ENCODE results near the gene ST8SIA2.

Gene ST8SIA2, protein sequence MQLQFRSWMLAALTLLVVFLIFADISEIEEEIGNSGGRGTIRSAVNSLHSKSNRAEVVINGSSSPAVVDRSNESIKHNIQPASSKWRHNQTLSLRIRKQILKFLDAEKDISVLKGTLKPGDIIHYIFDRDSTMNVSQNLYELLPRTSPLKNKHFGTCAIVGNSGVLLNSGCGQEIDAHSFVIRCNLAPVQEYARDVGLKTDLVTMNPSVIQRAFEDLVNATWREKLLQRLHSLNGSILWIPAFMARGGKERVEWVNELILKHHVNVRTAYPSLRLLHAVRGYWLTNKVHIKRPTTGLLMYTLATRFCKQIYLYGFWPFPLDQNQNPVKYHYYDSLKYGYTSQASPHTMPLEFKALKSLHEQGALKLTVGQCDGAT

DNA sequence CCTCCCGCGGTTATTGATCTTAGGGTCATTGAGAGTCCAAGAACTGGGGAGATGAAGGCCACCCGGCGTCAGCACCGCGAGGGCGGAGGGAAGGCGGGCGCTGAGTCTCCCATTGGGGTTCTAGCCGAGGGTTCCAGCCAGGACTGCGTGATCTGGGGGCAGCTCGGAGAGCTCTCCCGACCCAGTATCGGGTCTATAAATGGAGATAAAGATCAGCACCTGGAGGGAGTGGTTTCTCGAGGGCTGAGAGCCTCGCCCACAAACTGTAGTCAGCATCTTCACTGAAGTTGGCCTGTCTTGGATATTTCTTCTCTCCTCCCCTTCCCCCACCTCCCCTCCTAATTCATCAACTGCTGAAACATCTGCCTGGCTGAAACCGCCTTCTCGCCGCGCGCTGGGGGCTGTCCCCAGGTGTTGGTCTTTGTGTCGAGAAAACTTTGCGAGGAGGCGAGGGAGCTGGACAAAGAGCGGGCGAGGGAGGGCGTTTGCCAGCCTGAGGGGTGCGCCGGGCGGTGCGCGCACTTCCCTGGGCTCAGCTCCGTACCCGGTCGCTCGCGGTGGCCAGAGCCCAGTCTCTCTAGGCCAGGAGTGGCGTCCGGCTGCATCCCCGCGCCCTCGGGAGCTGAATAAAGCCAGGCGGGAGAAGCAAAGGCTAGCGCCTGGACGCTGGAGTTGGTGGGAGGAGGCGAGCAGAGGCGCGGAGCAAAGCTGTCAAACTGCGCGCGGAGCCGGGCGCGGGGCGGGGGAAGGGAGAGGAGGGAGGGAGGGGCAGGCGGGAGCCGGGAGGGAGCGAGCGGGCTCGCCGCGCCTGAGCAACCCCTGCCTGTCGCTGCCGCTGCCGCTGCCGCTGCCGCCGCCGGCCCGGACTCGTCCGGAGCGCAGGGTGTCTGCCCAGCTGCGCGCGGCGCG lies at the start of gene ST8SIA2:
TSS of gene ST8SIA2 (plus strand) at position 811 of the 909 bp plus-strand sequence. CDS start 184 bp downstream, outside the sequence.
- in situ Hi-C loops (cut with HindIII; ENCODE audit: low sequenced_read_pairs), result loop anchor here (5.0 kb wide), 1 partner anchor 51 kb away; no protein-coding TSS in a partner anchor

DNA sequence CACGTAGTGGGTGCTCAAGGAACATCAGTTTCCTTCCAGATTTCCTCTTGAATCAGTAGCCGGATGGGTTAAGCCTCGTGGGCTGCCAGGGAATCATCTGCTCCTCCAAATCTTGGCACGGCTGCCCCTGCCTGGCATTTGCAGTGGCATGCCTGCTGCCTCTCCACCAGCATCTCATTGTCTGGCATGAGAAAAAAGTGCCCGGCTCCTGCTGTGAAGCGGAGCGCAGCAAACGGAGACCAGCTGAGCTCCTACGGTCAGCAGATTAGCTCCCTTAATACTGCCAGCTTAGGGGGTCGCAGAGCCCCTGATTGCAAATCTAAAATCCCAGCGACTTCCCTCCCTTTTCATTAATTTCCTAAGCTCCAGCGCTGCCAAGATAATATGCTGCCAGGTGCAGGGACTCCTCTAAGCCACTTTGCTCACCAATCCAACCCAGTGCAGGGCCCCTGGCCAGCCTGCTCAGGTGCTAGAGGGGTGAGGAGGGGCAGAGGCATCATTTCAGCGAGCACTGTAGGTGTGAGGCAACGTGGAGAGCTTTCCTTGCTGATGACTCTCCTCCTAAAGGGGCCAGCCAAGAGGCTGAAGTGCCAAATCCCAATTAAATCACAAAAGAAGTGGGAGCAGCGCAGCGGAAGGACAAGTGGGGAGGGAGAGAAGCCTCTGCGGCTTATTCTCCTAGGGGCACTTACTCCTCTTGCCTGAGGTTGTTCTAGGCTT lies 49.6 kb upstream of the ST8SIA2 start:
- in situ Hi-C loops (cut with HindIII; ENCODE audit: low sequenced_read_pairs), result loop anchor here (5.0 kb wide), 1 partner anchor 48 kb away; the partner anchor contains the start of gene ST8SIA2

DNA sequence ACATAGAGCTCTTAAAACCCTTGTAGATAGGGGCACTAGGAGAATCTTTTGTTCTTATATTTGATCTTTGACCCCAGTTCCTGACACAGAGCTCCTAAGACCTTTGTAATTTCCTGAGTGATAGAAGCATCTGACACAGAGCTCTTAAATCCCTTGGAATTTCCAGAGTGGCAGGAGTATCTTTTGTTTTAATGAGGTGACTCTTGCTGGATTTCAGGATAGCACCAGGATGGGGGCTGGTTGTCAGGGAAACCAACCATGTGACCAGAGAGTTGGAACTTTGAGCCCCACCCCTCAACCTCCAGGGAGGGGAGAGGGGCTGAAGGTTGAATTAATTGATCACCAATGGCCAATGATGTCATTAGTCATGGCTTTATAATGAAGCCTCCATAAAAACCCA lies 47.6 kb upstream of the ST8SIA2 start:
- in situ Hi-C loops (cut with HindIII; ENCODE audit: low sequenced_read_pairs), result no loop called here

DNA sequence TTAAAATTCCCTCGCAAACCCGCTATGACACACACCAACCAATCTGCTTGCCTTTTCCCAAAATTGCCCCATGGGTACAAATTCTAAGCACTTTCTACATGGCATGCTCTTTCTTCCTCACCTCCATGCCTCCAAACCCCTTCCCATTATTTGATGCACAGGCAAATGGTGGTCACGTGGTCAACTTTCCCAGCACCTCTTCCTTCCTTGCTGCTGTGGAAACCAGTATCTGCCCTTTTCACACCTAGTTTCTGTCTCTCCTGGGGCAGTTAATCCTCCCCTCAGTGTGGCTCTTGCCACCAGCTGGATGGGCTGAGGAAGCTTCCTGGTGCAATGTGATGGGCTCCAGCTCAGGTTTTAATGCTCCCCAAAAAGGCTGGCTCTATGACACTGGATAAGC lies 38.4 kb upstream of the ST8SIA2 start:
- in situ Hi-C loops (cut with HindIII; ENCODE audit: low sequenced_read_pairs), result no loop called here

DNA sequence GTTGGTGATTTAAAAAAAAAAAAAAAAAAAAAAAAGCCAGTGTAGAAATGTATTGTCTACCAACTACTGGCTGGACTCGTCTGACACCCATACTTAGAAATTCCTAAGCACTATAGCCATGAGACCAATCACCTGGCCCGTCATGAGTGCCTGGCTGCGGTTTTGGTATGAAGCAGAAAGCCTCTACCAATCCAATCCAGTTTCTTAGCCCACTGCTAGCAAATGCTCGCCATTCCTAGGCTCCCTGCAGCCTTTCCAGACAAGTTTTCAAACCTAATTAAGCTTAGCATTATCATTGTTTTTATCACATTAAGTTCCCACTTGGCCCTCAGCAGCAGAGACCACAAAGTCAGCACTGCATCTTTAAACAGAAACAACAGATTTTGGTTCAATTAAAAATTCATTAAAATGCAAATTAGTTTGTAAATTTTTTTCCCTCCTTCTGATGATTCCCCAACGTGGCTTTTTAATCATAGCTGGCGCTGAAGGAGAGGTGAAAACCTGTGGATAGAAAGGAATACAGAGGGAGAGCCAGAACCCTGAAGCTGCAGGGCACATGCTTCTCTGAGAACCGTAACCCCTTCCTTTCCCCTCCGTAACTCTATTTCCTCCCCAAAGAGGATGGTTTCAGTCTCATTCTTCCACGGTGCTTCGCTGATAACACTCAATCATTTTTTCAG lies 32.2 kb upstream of the ST8SIA2 start:
- in situ Hi-C loops (cut with HindIII; ENCODE audit: low sequenced_read_pairs), result no loop called here

DNA sequence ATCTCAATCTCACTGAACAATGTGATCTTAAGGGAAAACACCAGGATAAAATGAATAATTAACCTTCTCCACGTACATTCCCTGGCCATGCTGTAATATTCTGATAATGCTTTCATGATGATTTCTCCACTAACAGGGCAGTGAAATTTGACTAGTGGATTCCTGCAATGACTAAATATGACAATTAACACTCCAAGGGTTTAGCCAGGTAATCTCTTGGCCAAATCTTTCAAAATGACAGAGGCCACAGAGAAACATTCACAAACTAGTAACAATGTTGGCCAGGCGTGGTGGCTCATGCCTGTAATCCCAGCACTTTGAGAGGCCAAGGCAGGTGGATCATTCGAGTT lies 31.7 kb upstream of the ST8SIA2 start:
- in situ Hi-C loops (cut with HindIII; ENCODE audit: low sequenced_read_pairs), result no loop called here

DNA sequence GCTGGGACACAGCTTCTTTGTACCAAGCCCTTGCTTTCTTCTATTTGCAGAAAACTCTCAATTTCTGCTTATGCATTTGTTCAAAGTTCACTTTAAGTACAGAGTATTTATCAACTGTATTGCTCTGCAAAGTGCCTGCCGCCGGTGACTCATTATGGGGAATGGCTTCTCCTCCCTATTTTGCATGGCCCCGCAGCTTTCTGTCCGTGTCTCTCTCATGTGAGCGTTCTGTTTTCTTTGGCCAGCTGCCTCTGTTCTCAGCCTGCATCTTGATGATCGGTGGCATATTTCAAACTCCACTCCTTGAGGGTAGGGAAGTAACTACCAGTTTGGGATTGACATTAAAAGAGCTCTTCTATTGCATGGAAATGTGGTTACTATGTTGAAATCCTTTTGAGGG lies 28.6 kb upstream of the ST8SIA2 start:
- in situ Hi-C loops (cut with HindIII; ENCODE audit: low sequenced_read_pairs), result no loop called here

DNA sequence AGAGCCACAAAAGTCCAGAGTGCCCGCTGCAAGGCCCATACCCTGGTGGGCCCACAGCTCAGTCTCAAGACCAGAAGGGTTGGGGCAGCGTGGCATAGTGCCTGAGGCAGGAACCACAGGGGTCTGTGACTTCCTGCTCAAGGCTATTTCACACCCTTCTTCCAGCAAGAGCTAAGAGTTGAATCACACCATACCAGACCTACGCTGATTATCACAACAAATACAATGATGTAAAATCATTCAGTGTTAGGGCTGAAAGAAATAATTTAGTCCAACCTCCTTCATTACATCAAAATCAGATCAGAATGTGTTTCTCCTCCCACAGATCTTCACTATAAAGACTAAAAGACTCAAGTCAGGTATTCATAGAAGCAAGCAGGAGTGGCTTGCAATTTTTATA lies 27.8 kb upstream of the ST8SIA2 start:
- in situ Hi-C loops (cut with HindIII; ENCODE audit: low sequenced_read_pairs), result no loop called here

DNA sequence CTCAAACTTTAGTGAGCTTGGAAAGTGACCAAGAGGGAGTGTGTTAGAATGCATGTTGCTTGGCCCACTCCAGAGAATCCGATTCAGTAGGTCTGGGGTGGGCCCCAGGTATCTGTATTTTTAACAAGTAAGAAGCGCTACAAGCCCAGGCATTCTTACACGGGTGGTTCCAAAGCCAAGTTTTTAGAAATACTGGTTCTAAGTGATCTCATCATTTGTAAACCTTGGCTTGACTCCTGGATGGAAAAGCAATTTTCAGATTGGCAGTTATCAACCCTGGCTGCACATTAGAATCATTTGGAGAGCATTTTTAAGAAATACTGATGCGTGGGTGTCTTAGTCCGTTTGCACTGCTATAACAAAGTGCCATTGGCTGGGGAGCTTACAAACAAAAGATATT lies 27.3 kb upstream of the ST8SIA2 start:
- in situ Hi-C loops (cut with HindIII; ENCODE audit: low sequenced_read_pairs), result no loop called here

DNA sequence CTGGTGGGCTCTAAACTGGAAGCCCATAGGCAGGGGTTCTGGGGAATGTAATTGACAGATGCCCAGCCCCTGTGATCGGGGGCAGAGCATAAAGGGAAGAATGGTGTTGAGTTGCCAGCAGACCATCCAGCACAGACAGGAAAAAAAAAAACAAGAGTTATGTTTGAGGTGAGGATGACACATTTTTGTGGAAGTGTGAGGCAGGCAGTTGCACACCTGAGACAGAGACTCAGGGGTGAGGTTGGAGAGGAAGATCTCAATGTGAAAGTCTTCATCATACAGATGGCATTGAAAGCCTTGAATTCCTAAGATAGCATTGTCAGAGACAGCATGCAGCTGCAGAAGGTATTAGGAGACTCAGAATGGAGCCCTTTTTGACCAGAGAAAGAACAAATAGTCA lies 18.6 kb upstream of the ST8SIA2 start:
- in situ Hi-C loops (cut with HindIII; ENCODE audit: low sequenced_read_pairs), result no loop called here

DNA sequence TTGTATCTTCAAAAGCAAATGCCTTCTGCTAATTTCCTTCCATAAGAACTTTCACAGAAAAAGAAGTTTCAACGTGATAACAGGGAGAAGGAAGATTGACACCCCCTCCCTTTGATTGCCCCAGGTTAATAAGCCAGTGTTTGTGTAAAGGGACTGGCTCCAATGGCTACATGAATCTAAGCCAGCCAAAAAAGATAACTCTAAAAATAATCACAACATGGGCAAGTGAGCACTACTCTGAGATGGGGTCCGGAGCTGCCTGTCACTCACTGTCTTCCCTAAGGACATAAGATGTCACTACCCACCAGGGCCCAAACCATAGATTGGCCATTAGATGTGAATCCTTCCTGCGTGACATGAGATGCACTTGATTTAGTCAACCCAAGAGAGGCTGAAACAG lies 17.6 kb upstream of the ST8SIA2 start:
- in situ Hi-C loops (cut with HindIII; ENCODE audit: low sequenced_read_pairs), result no loop called here

DNA sequence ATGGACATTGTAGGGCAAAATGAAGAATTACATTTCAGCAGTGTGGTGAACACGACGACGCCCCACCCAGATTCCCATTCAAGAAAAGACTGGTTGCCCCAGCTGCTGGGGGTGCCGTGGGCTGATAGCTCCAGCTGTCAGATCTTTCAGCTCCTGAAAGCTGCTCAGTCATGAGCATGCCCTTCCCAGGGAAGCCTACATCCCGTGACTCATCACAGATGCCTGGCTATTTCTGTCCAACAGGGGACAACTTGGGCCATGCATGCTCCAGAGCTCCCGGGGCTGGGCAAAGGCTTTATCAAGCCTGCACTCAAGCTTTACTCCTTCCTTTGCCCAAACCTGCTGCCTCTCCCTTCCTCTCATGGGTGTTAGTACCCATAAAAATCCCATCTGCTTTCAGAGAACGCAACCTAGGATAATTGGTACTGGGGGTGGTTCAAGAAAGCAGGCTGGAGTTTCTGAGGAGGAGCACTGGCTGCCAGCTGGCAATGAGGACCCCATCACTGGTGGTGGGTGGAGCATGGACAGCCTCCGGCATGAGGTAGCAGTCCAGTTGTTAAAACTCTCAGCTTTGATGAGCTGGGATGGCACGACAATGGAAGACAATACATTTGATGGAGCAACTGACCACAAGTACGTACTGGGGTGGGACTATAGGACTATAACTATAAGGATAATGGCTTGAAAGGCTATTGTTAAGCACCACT lies 16.4 kb upstream of the ST8SIA2 start:
- in situ Hi-C loops (cut with HindIII; ENCODE audit: low sequenced_read_pairs), result no loop called here

DNA sequence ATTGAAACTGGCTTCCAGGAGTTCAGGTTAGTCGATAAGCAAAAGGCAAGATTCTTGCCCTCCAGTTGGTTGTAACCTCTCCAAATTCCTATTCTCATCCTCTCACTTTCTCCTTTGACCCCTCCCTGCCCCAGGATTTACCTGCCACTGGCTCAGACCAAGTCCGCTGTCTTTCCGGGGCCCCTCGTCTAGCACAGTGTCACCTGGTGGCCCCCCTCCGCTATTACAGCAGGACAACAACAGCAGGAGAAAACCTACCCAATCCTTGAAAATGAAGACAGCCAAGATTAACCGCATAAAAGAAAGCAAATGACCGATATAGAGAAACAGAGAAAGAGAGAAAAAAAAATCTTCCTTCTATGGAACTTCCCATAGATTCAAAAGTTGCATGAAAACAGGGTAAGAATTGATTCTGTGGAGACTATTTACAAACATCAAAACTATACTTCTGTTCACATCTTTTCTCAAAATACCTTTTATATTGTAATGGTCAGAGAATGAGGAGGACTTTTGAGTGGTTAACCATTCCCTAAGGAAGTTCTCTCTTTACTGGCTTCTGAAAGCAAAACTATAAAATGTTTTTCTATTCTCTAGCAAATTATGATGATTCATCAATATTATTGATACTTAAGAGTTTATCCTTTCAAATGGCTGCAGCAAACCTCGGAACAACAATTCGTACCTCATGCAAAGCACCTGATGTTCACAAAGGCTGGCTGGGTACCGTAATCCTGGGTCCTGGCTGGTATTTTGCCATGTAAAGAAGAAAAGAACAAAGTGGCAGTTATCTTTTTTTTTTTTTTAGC lies 10.0 kb upstream of the ST8SIA2 start:
- in situ Hi-C loops (cut with HindIII; ENCODE audit: low sequenced_read_pairs), result no loop called here

DNA sequence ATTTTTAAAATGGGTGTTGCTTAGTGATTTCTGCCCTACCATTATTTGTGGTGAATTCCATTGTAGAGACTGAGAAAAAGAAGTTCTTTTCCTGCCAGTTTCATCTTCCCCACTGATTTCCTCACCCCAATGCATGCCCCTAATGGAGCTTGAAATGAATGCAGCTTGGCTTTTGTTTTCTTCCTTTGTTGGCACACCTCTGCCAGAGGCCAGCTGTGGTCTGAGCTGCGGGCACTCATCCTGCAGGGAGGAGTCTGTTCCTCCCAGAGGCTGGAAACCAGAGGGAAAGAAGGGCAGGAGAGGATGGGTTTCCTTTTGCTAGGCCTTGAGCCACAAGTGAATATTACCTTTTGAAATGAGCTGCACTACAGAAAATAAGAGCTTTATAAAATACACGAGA lies 9.3 kb upstream of the ST8SIA2 start:
- in situ Hi-C loops (cut with HindIII; ENCODE audit: low sequenced_read_pairs), result no loop called here

DNA sequence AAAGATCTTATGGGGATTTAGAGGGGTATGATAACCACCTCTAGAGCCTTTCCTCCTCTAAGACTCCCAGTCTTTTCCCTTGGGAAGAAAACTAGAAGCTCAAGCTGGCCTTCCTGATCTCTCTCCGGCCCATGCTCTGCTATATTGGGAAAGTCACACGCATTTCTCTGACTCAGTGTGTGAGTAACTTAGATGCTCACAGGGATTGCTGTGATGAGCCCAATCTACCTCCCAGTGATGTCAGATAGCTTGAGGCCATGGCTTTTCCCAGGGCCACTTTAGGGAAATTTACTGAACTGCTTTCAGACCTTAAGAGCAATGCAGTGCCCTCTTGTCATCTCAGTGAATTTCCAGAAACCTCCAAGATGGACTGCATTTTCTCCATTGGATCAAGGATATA lies 8.6 kb upstream of the ST8SIA2 start:
- in situ Hi-C loops (cut with HindIII; ENCODE audit: low sequenced_read_pairs), result no loop called here

DNA sequence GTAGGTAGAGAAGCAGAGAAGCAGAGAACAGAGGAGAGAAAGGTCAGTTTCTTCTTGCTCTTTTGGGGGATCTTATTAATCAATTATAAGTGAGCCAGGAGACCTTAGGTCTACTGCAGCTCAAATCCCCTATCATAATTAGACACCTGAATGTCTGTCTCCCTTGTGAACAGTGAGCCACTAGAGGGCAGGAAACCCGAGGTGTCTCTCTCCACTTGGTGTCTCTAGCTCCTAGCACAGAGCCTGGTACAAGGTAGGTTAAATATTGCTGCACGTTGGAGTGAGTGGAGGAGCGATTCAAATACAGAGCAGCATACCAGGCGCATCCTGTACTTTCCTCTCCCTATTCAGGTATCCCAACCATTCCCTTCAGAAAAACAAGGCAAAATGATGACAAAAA lies 2.0 kb upstream of the ST8SIA2 start:
- in situ Hi-C loops (cut with HindIII; ENCODE audit: low sequenced_read_pairs), result loop anchor here (5.0 kb wide), 1 partner anchor 49 kb away; no protein-coding TSS in a partner anchor

DNA sequence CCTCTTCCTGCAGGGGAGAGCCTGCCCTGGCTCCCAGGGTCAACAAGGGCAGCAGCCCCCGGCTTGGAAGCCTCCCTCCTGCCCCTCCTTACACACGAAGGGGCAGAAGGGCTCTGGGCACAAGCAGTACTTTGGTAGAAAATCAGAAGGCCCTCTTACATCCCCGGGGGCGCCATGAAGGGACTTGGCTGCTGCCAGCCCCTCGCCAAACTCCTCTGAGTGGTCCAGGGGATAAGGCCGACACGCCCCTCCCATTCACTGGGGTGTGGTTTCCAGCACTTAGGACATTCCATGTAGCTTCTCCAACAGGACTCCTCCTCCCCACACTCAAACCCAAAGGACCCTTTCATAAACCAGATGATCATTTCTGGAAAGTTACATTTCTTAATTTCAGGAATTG lies 1.2 kb upstream of the ST8SIA2 start:
- in situ Hi-C loops (cut with HindIII; ENCODE audit: low sequenced_read_pairs), result loop anchor here (5.0 kb wide), 1 partner anchor 50 kb away; no protein-coding TSS in a partner anchor

DNA sequence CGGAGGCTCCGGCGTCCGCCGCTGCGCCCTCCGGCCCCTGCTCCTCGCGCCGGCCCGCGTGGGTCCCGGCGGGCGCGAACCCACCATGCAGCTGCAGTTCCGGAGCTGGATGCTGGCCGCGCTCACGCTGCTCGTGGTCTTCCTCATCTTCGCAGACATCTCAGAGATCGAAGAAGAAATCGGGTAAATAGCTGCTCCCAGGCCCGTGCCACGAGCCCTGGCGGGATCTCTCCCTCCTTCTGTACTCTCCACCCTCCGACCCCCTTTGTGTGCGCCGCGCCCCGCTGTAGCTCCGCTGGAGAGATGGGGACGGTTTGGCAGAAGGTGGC lies 263 bp downstream of the ST8SIA2 start:
- in situ Hi-C loops (cut with HindIII; ENCODE audit: low sequenced_read_pairs), result loop anchor here (5.0 kb wide), 1 partner anchor 52 kb away; no protein-coding TSS in a partner anchor

Data from endothelial cell of hepatic sinusoid (primary cell).